ENCODE results near the gene ROPN1. TPM values are rescaled to one million over a fixed set of nuclear protein-coding genes. Genes with fewer than 3 reads are reported as not detected.
A peak's percentile ranks its signal among the peaks of the same experiment; 100 is the strongest.
"Not testable (repeated sequence)": the region's sequence is repeated elsewhere in the genome, so short reads cannot be mapped to it uniquely, and the experiment has no call there.

The ROPN1 gene
- total RNA-seq, result not detected

GRCh38 chr3:123991730-123992588 is at the start of gene ROPN1:
ROPN1 (minus strand) TSS chr3:123992124; CDS start chr3:123980481, 11,643 bp downstream.
- CTCF ChIA-PET; H3K4me3 Mint-ChIP-seq; H3K9me3 Mint-ChIP-seq (ENCODE audit: low read depth); H3K4me1 Mint-ChIP-seq; H3K36me3 Mint-ChIP-seq; H3K27ac Mint-ChIP-seq; DNase-seq: not testable (repeated sequence)
- peaks cover 43% of the 10 kb centered on the region for H3K27me3 Mint-ChIP-seq
- ATAC-seq, result peak; percentile 96

GRCh38 chr3:124041553-124041952 is 49.6 kb upstream of the ROPN1 start:
- Mint-ChIP-seq H3K4me3 (no peak overlapping the region), H3K27ac (no peak overlapping the region)
- CTCF ChIA-PET, result interaction anchor here (1.1 kb wide), 1 partner anchor 8 kb away, joined by 4 read pairs; the partner anchor contains the start of gene KALRN

GRCh38 chr3:124037326-124037725 is 45.4 kb upstream of the ROPN1 start:
- no peak overlapping the region for H3K4me3 Mint-ChIP-seq
- no peaks in the 10 kb centered on the region for H3K36me3 Mint-ChIP-seq
- H3K27me3 Mint-ChIP-seq, result peaks cover 26% of the 10 kb centered on the region
- no peaks in the 10 kb centered on the region for H3K9me3 Mint-ChIP-seq (ENCODE audit: low read depth)
- no peak for ATAC-seq
- H3K4me1 Mint-ChIP-seq, result peaks cover 12% of the 10 kb centered on the region
- CTCF ChIA-PET, result no interaction called here
- no peak for DNase-seq
- H3K27ac Mint-ChIP-seq, result no peak overlapping the region

More at GRCh38 chr3:124041553-124041952, 49.6 kb upstream of the ROPN1 start:
- H3K27me3 Mint-ChIP-seq, result peaks cover 12% of the 10 kb centered on the region
- no peak for ATAC-seq
- no peaks in the 10 kb centered on the region for H3K36me3 Mint-ChIP-seq
- H3K4me1 Mint-ChIP-seq, result no peaks in the 10 kb centered on the region
- H3K9me3 Mint-ChIP-seq (ENCODE audit: low read depth), result no peaks in the 10 kb centered on the region
- DNase-seq, result no peak

- DNase-seq; H3K27ac Mint-ChIP-seq; ATAC-seq; H3K9me3 Mint-ChIP-seq (ENCODE audit: low read depth); H3K36me3 Mint-ChIP-seq; H3K4me3 Mint-ChIP-seq; CTCF ChIA-PET: not testable (repeated sequence)
- Mint-ChIP-seq H3K4me1 (peaks cover 13% of the 10 kb centered on the region), H3K27me3 (peaks cover 37% of the 10 kb centered on the region)
These were observed 44.3 kb upstream of the ROPN1 start for GRCh38 chr3:124036214-124036613.

- no peaks in the 10 kb centered on the region for H3K9me3 Mint-ChIP-seq (ENCODE audit: low read depth)
- peaks cover 41% of the 10 kb centered on the region for H3K27me3 Mint-ChIP-seq
- no peak overlapping the region for H3K27ac Mint-ChIP-seq
- no peak overlapping the region for H3K4me3 Mint-ChIP-seq
- DNase-seq, result no peak
- peaks cover 13% of the 10 kb centered on the region for H3K4me1 Mint-ChIP-seq
- no peaks in the 10 kb centered on the region for H3K36me3 Mint-ChIP-seq
- no peak for ATAC-seq
- CTCF ChIA-PET, result interaction anchor here (1.5 kb wide), 1 partner anchor 13 kb away, joined by 4 read pairs; no protein-coding TSS in a partner anchor
These were observed 43.7 kb upstream of the ROPN1 start for GRCh38 chr3:124035463-124036121.

- peaks cover 13% of the 10 kb centered on the region for H3K4me1 Mint-ChIP-seq
- H3K27me3 Mint-ChIP-seq, result peaks cover 44% of the 10 kb centered on the region
- ATAC-seq (no peak), DNase-seq (no peak)
- no peak overlapping the region for H3K27ac Mint-ChIP-seq
- CTCF ChIA-PET, result interaction anchor here (0.8 to 3.4 kb wide), 4 partner anchors 12 to 44 kb away, joined by 3 to 19 read pairs (median 10); no protein-coding TSS in a partner anchor
- no peak overlapping the region for H3K4me3 Mint-ChIP-seq
- no peaks in the 10 kb centered on the region for H3K9me3 Mint-ChIP-seq (ENCODE audit: low read depth)
- H3K36me3 Mint-ChIP-seq, result no peaks in the 10 kb centered on the region
These were observed 42.9 kb upstream of the ROPN1 start for GRCh38 chr3:124034844-124035152.

GRCh38 chr3:124034016-124034843 is 42.3 kb upstream of the ROPN1 start:
- Mint-ChIP-seq H3K9me3 (ENCODE audit: low read depth) (no peaks in the 10 kb centered on the region), H3K4me3 (peak overlapping the region; percentile 22), H3K27me3 (peaks cover 44% of the 10 kb centered on the region), H3K4me1 (peaks cover 13% of the 10 kb centered on the region), H3K36me3 (no peaks in the 10 kb centered on the region), H3K27ac (no peak overlapping the region)
- CTCF ChIA-PET, result interaction anchor here (0.8 to 3.4 kb wide), 9 partner anchors 8 to 262 kb away, joined by 3 to 19 read pairs (median 4); no protein-coding TSS in a partner anchor
- ATAC-seq, result no peak
- DNase-seq, result no peak

- CTCF ChIA-PET, result interaction anchor here (0.7 to 3.4 kb wide), 10 partner anchors 9 to 262 kb away, joined by 3 to 19 read pairs (median 4); no protein-coding TSS in a partner anchor
- no peak for DNase-seq
- Mint-ChIP-seq H3K4me3 (peak within 1 kb of the TSS; percentile 53), H3K27me3 (peaks cover 49% of the 10 kb centered on the region), H3K36me3 (no peaks in the 10 kb centered on the region), H3K4me1 (peaks cover 13% of the 10 kb centered on the region), H3K27ac (no peak within 1 kb of the TSS), H3K9me3 (ENCODE audit: low read depth) (no peaks in the 10 kb centered on the region)
- peak; percentile 56 for ATAC-seq
These were observed 41.6 kb upstream of the ROPN1 start, which contains the start of gene KALRN for GRCh38 chr3:124033360-124034015. KALRN (plus strand) TSS chr3:124033369.

- peaks cover 51% of the 10 kb centered on the region for H3K27me3 Mint-ChIP-seq
- no peak overlapping the region for H3K4me3 Mint-ChIP-seq
These were observed 41.0 kb upstream of the ROPN1 start for GRCh38 chr3:124032881-124033359.

GRCh38 chr3:124032311-124032880 is 40.5 kb upstream of the ROPN1 start:
- ATAC-seq (no peak), DNase-seq (no peak)
- CTCF ChIA-PET, result interaction anchor here (0.9 to 3.4 kb wide), 6 partner anchors 10 to 49 kb away, joined by 3 to 19 read pairs (median 6); no protein-coding TSS in a partner anchor
- Mint-ChIP-seq H3K4me3 (peak overlapping the region; percentile 53), H3K9me3 (ENCODE audit: low read depth) (no peaks in the 10 kb centered on the region), H3K27ac (no peak overlapping the region), H3K27me3 (peaks cover 53% of the 10 kb centered on the region), H3K36me3 (no peaks in the 10 kb centered on the region), H3K4me1 (peaks cover 13% of the 10 kb centered on the region)

More at GRCh38 chr3:124032881-124033359, 41.0 kb upstream of the ROPN1 start:
- H3K27ac Mint-ChIP-seq, result no peak overlapping the region
- DNase-seq (peak; percentile 71), ATAC-seq (peak; percentile 92)
- no peaks in the 10 kb centered on the region for H3K9me3 Mint-ChIP-seq (ENCODE audit: low read depth)
- CTCF ChIA-PET, result interaction anchor here (0.7 to 3.4 kb wide), 11 partner anchors 9 to 261 kb away, joined by 3 to 19 read pairs (median 4); no protein-coding TSS in a partner anchor
- no peaks in the 10 kb centered on the region for H3K36me3 Mint-ChIP-seq
- H3K4me1 Mint-ChIP-seq, result peaks cover 13% of the 10 kb centered on the region

GRCh38 chr3:124026516-124026915 is 34.6 kb upstream of the ROPN1 start:
- DNase-seq, result no peak
- H3K4me1 Mint-ChIP-seq, result no peaks in the 10 kb centered on the region
- CTCF ChIA-PET, result no interaction called here
- H3K36me3 Mint-ChIP-seq, result no peaks in the 10 kb centered on the region
- no peak for ATAC-seq
- peaks cover 22% of the 10 kb centered on the region for H3K27me3 Mint-ChIP-seq
- H3K4me3 Mint-ChIP-seq, result no peak overlapping the region
- H3K9me3 Mint-ChIP-seq (ENCODE audit: low read depth), result no peaks in the 10 kb centered on the region
- no peak overlapping the region for H3K27ac Mint-ChIP-seq

GRCh38 chr3:124023531-124023930 is 31.6 kb upstream of the ROPN1 start:
- ATAC-seq; H3K9me3 Mint-ChIP-seq (ENCODE audit: low read depth); H3K27ac Mint-ChIP-seq; DNase-seq; H3K4me1 Mint-ChIP-seq; H3K4me3 Mint-ChIP-seq; H3K36me3 Mint-ChIP-seq: not testable (repeated sequence)
- CTCF ChIA-PET, result interaction anchor here (4.6 kb wide), 1 partner anchor 10 kb away, joined by 17 read pairs; the partner anchor contains the start of gene KALRN
- peaks cover 15% of the 10 kb centered on the region for H3K27me3 Mint-ChIP-seq

Measured in activated CD8-positive, alpha-beta memory T cell treated with anti-CD3 and anti-CD28 coated beads, Interleukin-2, amount 10 ng/mL, durations not matched to agents 7 days and 5 days (primary cell).